CD4-positive, alpha-beta T cell (primary cell): ENCODE data around the gene SV2C. TPM values are rescaled to one million over a fixed set of nuclear protein-coding genes. Genes with fewer than 3 reads are reported as not detected.
A peak's percentile ranks its signal among the peaks of the same experiment; 100 is the strongest.

ENCODE experiments used
- ATAC-seq: fragments of 200-7000 bp; cut with Tn5 transposase; one replicate; pipeline ENCODE4 v1.10.0; 2022; ENCODE audit warnings: mild to moderate bottlenecking; ENCODE audit not compliant: poor library complexity
- CTCF ChIA-PET: fragments of 350-600 bp; sonication (Branson Sonifier 250); formaldehyde crosslinking; loops from one replicate; lab custom pipeline; 2021; ENCODE audit warnings: antibody characterized with exemption, inconsistent platforms; lab: Charles Lee
- POLR2A ChIA-PET: fragments of 350-600 bp; sonication (Branson Sonifier 250); formaldehyde crosslinking; loops from one replicate; lab custom pipeline; 2021; ENCODE audit warnings: antibody characterized with exemption, inconsistent platforms; lab: Charles Lee
- DNase-seq, 14 experiments: peaks; one replicate each; pipeline ENCODE4 v3.0.0-alpha.2; 2013 to 2020; ENCODE audit warnings: mixed read lengths in 2 of 14
- H3K27ac ChIP-seq, 2 donors: one replicate each; pipeline versions ENCODE4 v1.5.1 to v1.7.0; 2013; ENCODE audit warnings: low read length in 2 of 2, low read depth in 1 of 2, mild to moderate bottlenecking in 1 of 2
- H3K27me3 ChIP-seq, 2 experiments: 1 replicate in 1 of 2; 2 replicates in 1 of 2; pipeline versions ENCODE4 v1.6.1 to v1.7.0; 2013; ENCODE audit warnings: low read length in 2 of 2, control low read depth in 1 of 2, mild to moderate bottlenecking in 1 of 2, moderate library complexity in 1 of 2; ENCODE audit not compliant: insufficient read depth in 2 of 2, control insufficient read depth in 1 of 2
- H3K36me3 ChIP-seq: one replicate; pipeline ENCODE4 v1.6.1; 2013; ENCODE audit warnings: low read length, control low read depth; ENCODE audit not compliant: insufficient read depth
- H3K4me1 ChIP-seq: one replicate; pipeline ENCODE4 v1.6.1; 2013; ENCODE audit warnings: low read length, control low read depth; ENCODE audit not compliant: insufficient read depth
- H3K4me3 ChIP-seq: one replicate; pipeline ENCODE4 v1.5.1; 2013; ENCODE audit warnings: mild to moderate bottlenecking, low read length, moderate library complexity
- H3K9me3 ChIP-seq, 2 experiments: 1 replicate in 1 of 2; 2 replicates in 1 of 2; pipeline versions ENCODE4 v1.6.1 to v1.7.0; 2013; ENCODE audit warnings: low read length in 2 of 2, mild to moderate bottlenecking in 2 of 2, control low read depth in 1 of 2, moderate library complexity in 1 of 2; ENCODE audit not compliant: control insufficient read depth in 1 of 2, insufficient read depth in 1 of 2
- H3K27ac Mint-ChIP-seq: one replicate; pipeline ENCODE4 v1.8.0; 2020; ENCODE audit warnings: mixed read lengths
- H3K27me3 Mint-ChIP-seq: one replicate; pipeline ENCODE4 v1.8.0; 2021; ENCODE audit warnings: mixed read lengths
- H3K36me3 Mint-ChIP-seq: one replicate; pipeline ENCODE4 v1.8.0; 2021; ENCODE audit warnings: low read depth, mixed read lengths
- H3K4me1 Mint-ChIP-seq: one replicate; pipeline ENCODE4 v1.8.0; 2021; ENCODE audit warnings: low read depth, mixed read lengths
- H3K4me3 Mint-ChIP-seq: one replicate; pipeline ENCODE4 v1.8.0; 2020; ENCODE audit warnings: mild to moderate bottlenecking, mixed read lengths
- H3K9me3 Mint-ChIP-seq: one replicate; pipeline ENCODE4 v1.8.0; 2020; ENCODE audit warnings: mixed read lengths
- CTCF ChIP-seq: fragments of 200-600 bp; IDR thresholded peaks from one replicate; pipeline ENCODE4 v1.8.0; 2022; ENCODE audit warnings: antibody characterized with exemption, mild to moderate bottlenecking
- intact Hi-C, 2 experiments: fragments of 100-400 bp; cut with DNase I in 1 of 2; cut with micrococcal nuclease in 1 of 2; formaldehyde crosslinking; loops; one replicate each; pipeline versions ENCODE4 v1.15.1 to v1.9.0; 2023 to 2025; cut with DNase I, micrococcal nuclease
- total RNA-seq, 174 experiments: library from RNA in 2 of 174; stranded (reverse) in 2 of 174; gene quantifications; one replicate each; pipeline ENCODE4 v1.2.3 and lab custom pipeline; 2021 to 2026

Gene SV2C
- total RNA-seq, 2 experiments from 2014 or later = 0.03 to 0.08 TPM

DNA sequence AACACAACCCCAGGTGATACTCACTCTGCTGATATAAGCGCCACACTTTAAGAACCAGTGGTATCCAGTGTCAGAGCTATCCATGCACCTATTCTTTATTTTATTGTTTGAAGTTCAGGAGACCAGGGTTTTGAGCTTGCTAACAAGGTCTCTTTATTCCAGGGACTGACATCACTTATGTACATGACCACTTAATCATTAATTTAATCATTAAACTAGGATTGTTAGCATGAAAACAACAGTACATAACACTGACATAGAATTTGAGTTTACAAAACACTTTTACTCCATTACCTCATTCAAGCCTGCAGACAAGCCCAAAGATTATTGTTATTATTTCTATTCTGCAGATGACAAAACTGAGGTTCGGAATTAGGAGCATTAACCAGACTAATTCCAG, 168.5 kb downstream of the SV2C start:
- DNase-seq = no peak
- H3K27me3 ChIP-seq = no peaks in the 10 kb centered on the region
- Mint-ChIP-seq H3K4me3 (no peak overlapping the region), H3K4me1 (peaks cover 7% of the 10 kb centered on the region), H3K27ac (no peak overlapping the region), H3K36me3 (no peaks in the 10 kb centered on the region), H3K27me3 (no peaks in the 10 kb centered on the region), H3K9me3 (no peaks in the 10 kb centered on the region)
- no peaks in the 10 kb centered on the region for H3K9me3 ChIP-seq
- POLR2A ChIA-PET = no interaction called here
- H3K36me3 ChIP-seq = no peaks in the 10 kb centered on the region
- CTCF ChIA-PET = no interaction called here
- no peak for ATAC-seq
- H3K4me3 ChIP-seq = no peak overlapping the region
- no peak overlapping the region for H3K27ac ChIP-seq
- H3K4me1 ChIP-seq = peaks cover 4% of the 10 kb centered on the region
- no peak for TF ChIP-seq CTCF
- intact Hi-C loops = loop anchor here in 1 of 2 experiments (5.0 to 10.0 kb wide), 3 partner anchors 296 to 1577 kb away; no protein-coding TSS in a partner anchor

DNA sequence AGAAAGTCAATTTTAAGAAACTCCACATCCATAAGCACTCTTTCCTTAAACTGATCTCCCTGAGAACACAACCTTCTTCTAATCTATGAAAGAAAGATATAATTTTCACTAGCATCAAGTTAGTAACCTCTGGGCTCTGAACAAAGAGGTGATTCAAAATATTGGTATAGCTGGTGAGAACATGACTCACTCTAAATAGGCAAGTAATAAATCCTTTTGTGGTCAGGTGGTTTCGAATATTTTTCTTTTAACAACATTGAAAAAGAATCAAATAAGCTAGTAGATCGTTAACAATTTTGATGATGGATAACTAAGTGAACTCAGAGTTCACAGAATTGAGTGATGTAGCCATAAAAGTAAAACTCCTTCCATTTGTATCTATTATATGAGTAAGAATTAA, 169.3 kb downstream of the SV2C start:
- no peaks in the 10 kb centered on the region for H3K27me3 Mint-ChIP-seq
- intact Hi-C loops = loop anchor here in 1 of 2 experiments (5.0 to 10.0 kb wide), 3 partner anchors 295 to 1578 kb away; no protein-coding TSS in a partner anchor
- POLR2A ChIA-PET = no interaction called here

GRCh38 chr5:76256116-76256889, 173.1 kb downstream of the SV2C start:
- peak; percentile 78 for TF ChIP-seq CTCF
- Histone ChIP-seq H3K4me3 (no peak overlapping the region), H3K9me3 (no peaks in the 10 kb centered on the region), H3K4me1 (peaks cover 4% of the 10 kb centered on the region), H3K27me3 (no peaks in the 10 kb centered on the region), H3K36me3 (no peaks in the 10 kb centered on the region), H3K27ac (no peak overlapping the region)
- ChIA-PET POLR2A (interaction anchor here (1.0 kb wide), 1 partner anchor 8 kb away, joined by 3 read pairs; no protein-coding TSS in a partner anchor), CTCF (interaction anchor here (0.7 to 0.9 kb wide), 2 partner anchors 9 to 518 kb away, joined by 3 to 5 read pairs; no protein-coding TSS in a partner anchor)
- Mint-ChIP-seq H3K36me3 (no peaks in the 10 kb centered on the region), H3K27me3 (no peaks in the 10 kb centered on the region), H3K4me1 (peaks cover 7% of the 10 kb centered on the region), H3K9me3 (no peaks in the 10 kb centered on the region), H3K27ac (no peak overlapping the region), H3K4me3 (no peak overlapping the region)
- intact Hi-C loops = loop anchor here (1.0 to 10.0 kb wide), 9 partner anchors 182 to 1582 kb away; partner anchors contain the start of genes GFM2 (in 1 of the 2) and NSA2 (in 1 of the 2)
- peak; percentile 99 for ATAC-seq
- peak; percentile 38 to 84 (median 49) for DNase-seq

More for the DNA sequence above, 169.3 kb downstream of the SV2C start:
- no peaks in the 10 kb centered on the region for H3K9me3 Mint-ChIP-seq
- H3K36me3 Mint-ChIP-seq = no peaks in the 10 kb centered on the region
- Histone ChIP-seq H3K4me3 (no peak overlapping the region), H3K27ac (no peak overlapping the region), H3K4me1 (peaks cover 4% of the 10 kb centered on the region), H3K36me3 (no peaks in the 10 kb centered on the region), H3K9me3 (no peaks in the 10 kb centered on the region), H3K27me3 (no peaks in the 10 kb centered on the region)
- ATAC-seq = no peak
- no peak overlapping the region for H3K27ac Mint-ChIP-seq
- H3K4me1 Mint-ChIP-seq = peaks cover 7% of the 10 kb centered on the region
- DNase-seq = no peak
- H3K4me3 Mint-ChIP-seq = no peak overlapping the region
- CTCF ChIA-PET = no interaction called here
- TF ChIP-seq CTCF = no peak
